Activated CD8-positive, alpha-beta memory T cell treated with anti-CD3 and anti-CD28 coated beads, Interleukin-2, amount 50 U/mL, for 48 hours (primary cell): ENCODE measurements around the gene TNIP2.
"Not testable (repeated sequence)": the region's sequence is repeated elsewhere in the genome, so short reads cannot be mapped to it uniquely, and the experiment has no call there.

Source experiments
- DNase-seq: peaks from one replicate; pipeline ENCODE4 v3.0.0-alpha.2; 2020

TNIP2 gene

GRCh38 chr4:2793586-2794485 lies 37.7 kb upstream of the TNIP2 start:
- peak; percentile 78 for DNase-seq

- DNase-seq = peak; percentile 87
These were observed 36.8 kb upstream of the TNIP2 start, which contains the start of gene SH3BP2 for GRCh38 chr4:2792711-2793585. Gene SH3BP2, plus strand, starts transcription at chr4:2793085. Its CDS starts 27,533 bp downstream, at chr4:2820618.

- no peak for DNase-seq
These were observed 36.2 kb upstream of the TNIP2 start for GRCh38 chr4:2792396-2792710.

GRCh38 chr4:2791518-2792395 lies 35.6 kb upstream of the TNIP2 start:
- peak; percentile 55 for DNase-seq

- DNase-seq = peak; percentile 56
These were observed 34.7 kb upstream of the TNIP2 start for GRCh38 chr4:2790583-2791517.

GRCh38 chr4:2789793-2790582 lies 33.9 kb upstream of the TNIP2 start:
- no peak for DNase-seq

- peak; percentile 55 for DNase-seq
These were observed 33.2 kb upstream of the TNIP2 start for GRCh38 chr4:2789351-2789750.

- peak; percentile 51 for DNase-seq
These were observed 32.5 kb upstream of the TNIP2 start for GRCh38 chr4:2788532-2789103.

GRCh38 chr4:2788101-2788500 lies 32.0 kb upstream of the TNIP2 start:
- no peak for DNase-seq

GRCh38 chr4:2787230-2788100 lies 31.3 kb upstream of the TNIP2 start:
- DNase-seq = peak; percentile 75

GRCh38 chr4:2786794-2787229 lies 30.7 kb upstream of the TNIP2 start:
- DNase-seq = peak; percentile 71

GRCh38 chr4:2786152-2786671 lies 30.1 kb upstream of the TNIP2 start:
- peak; percentile 82 for DNase-seq

GRCh38 chr4:2785613-2786012 lies 29.5 kb upstream of the TNIP2 start:
- peak; percentile 59 for DNase-seq

GRCh38 chr4:2783790-2784189 lies 27.7 kb upstream of the TNIP2 start:
- no peak for DNase-seq

- no peak for DNase-seq
These were observed 25.8 kb upstream of the TNIP2 start for GRCh38 chr4:2781911-2782310.

GRCh38 chr4:2780643-2781042 lies 24.5 kb upstream of the TNIP2 start:
- not testable (repeated sequence) for DNase-seq

GRCh38 chr4:2771264-2771663 lies 15.1 kb upstream of the TNIP2 start:
- no peak for DNase-seq

GRCh38 chr4:2768921-2769336 lies 12.8 kb upstream of the TNIP2 start:
- DNase-seq = no peak

GRCh38 chr4:2768124-2768523 lies 12.0 kb upstream of the TNIP2 start:
- no peak for DNase-seq
